ENCODE results near the gene FBXL20.
A peak's percentile ranks its signal among the peaks of the same experiment; 100 is the strongest.

FBXL20 gene

GRCh38 chr17:39212195-39212810, 189.1 kb downstream of the FBXL20 start:
- TF ChIP-seq CTCF (conservative IDR thresholded peaks at IDR 0.05; ENCODE audit: low read length) = no peak
- no peak overlapping the region for H3K4me3 ChIP-seq (ENCODE audit: low read length)
- peak; percentile 17 for DNase-seq (ENCODE audit: low read depth)

- TF ChIP-seq CTCF (conservative IDR thresholded peaks at IDR 0.05; ENCODE audit: low read length) = no peak
- peak overlapping the region; percentile 46 for H3K4me3 ChIP-seq (ENCODE audit: low read length)
- no peak for DNase-seq (ENCODE audit: low read depth)
These were observed 191.4 kb downstream of the FBXL20 start for GRCh38 chr17:39210093-39210434.

GRCh38 chr17:39209317-39210092, 191.9 kb downstream of the FBXL20 start:
- peak; percentile 43 for DNase-seq (ENCODE audit: low read depth)
- peak overlapping the region; percentile 46 for H3K4me3 ChIP-seq (ENCODE audit: low read length)
- no peak for TF ChIP-seq CTCF (conservative IDR thresholded peaks at IDR 0.05; ENCODE audit: low read length)

GRCh38 chr17:39208893-39209292, 192.5 kb downstream of the FBXL20 start:
- TF ChIP-seq CTCF (conservative IDR thresholded peaks at IDR 0.05; ENCODE audit: low read length) = no peak
- no peak overlapping the region for H3K4me3 ChIP-seq (ENCODE audit: low read length)
- DNase-seq (ENCODE audit: low read depth) = no peak

GRCh38 chr17:39208136-39208535, 193.3 kb downstream of the FBXL20 start:
- H3K4me3 ChIP-seq (ENCODE audit: low read length) = no peak overlapping the region
- no peak for DNase-seq (ENCODE audit: low read depth)
- no peak for TF ChIP-seq CTCF (conservative IDR thresholded peaks at IDR 0.05; ENCODE audit: low read length)

GRCh38 chr17:39205112-39205526, 196.3 kb downstream of the FBXL20 start:
- no peak for TF ChIP-seq CTCF (conservative IDR thresholded peaks at IDR 0.05; ENCODE audit: low read length)
- DNase-seq (ENCODE audit: low read depth) = no peak
- H3K4me3 ChIP-seq (ENCODE audit: low read length) = no peak overlapping the region

- TF ChIP-seq CTCF (conservative IDR thresholded peaks at IDR 0.05; ENCODE audit: low read length) = no peak
- DNase-seq (ENCODE audit: low read depth) = no peak
- no peak overlapping the region for H3K4me3 ChIP-seq (ENCODE audit: low read length)
These were observed 197.2 kb downstream of the FBXL20 start for GRCh38 chr17:39204245-39204644.

All from AG10803 (cell line).